Neural progenitor cell (in vitro differentiated cells): ENCODE data around the gene DNAH3.

Experiments
- CTCF ChIP-seq: fragments of 200-600 bp; sonication (generic); IDR thresholded peaks from 2 replicates; pipeline ENCODE4 v1.5.1; 2017; ENCODE audit warnings: antibody characterized with exemption, mild to moderate bottlenecking
- EZH2 ChIP-seq: fragments of 200-600 bp; sonication (generic); IDR thresholded peaks from 2 replicates; pipeline ENCODE4 v1.6.1; 2017; ENCODE audit warnings: antibody characterized with exemption, mild to moderate bottlenecking, moderate library complexity
- EZH2phosphoT487 ChIP-seq: fragments of 200-600 bp; sonication (generic); IDR thresholded peaks from 2 replicates; pipeline ENCODE4 v1.6.1; 2017; ENCODE audit warnings: antibody characterized with exemption

GRCh38 chr16:21075252-21075651 is 75.4 kb downstream of the DNAH3 start:
- TF ChIP-seq EZH2phosphoT487 (no peak), CTCF (no peak), EZH2 (no peak)
